ENCODE measurements around the gene HEXIM2.
A peak's percentile ranks its signal among the peaks of the same experiment; 100 is the strongest.

HEXIM2 gene

GRCh38 chr17:45145035-45145389 lies 16.7 kb upstream of the HEXIM2 start:
- DNase-seq: no peak

- DNase-seq: no peak
Observed at GRCh38 chr17:45146166-45146565, 15.5 kb upstream of the HEXIM2 start.

DNA sequence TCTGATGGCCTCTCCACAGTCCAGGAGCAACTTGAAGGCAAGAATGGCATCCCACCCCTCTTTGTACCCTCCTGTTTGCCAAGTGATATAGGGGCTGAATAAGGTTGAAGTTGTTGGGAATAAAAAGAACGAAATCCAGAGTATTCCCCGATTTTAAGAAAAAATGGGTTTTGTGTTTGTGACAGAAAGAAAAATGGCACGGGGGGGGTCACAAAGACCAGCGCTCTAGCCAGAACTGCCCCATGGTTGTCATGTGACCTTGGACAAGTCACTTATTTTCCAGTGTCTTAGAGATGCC lies 15.1 kb upstream of the HEXIM2 start:
- DNase-seq: no peak

DNA sequence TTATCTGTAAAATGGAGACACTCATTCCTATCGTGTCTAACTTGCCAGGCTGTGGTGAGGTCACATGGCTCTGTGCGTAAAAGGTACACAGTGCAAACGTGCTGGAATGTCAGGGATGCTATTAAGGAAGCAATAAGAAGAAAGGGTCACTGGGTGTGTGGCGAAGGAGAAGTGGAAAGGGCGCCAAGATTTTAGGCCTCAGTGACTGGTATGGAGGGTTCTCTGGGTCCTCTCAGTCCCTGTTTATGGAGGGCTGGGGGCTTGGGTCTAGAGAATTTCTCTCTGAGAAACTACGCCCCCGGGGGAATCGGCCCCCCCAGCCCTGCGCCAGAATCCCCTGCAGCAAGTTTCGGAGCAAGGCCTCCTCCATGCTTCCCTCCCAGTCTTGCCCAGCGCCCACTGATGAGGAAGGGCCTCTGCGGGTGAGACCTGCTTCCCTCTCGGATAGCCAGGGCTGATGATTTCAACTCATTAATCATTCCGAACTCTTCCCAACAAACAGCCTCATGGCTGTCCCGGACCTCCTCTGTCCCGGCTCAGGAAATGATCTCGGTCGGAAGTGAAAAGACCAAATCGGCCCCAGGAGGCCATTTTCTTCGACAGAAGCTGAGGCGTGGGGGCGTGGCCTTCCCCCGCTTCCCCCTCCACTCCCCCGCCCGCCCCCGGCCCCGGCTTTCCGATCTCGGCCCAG lies 14.6 kb upstream of the HEXIM2 start:
- no peak for DNase-seq

DNA sequence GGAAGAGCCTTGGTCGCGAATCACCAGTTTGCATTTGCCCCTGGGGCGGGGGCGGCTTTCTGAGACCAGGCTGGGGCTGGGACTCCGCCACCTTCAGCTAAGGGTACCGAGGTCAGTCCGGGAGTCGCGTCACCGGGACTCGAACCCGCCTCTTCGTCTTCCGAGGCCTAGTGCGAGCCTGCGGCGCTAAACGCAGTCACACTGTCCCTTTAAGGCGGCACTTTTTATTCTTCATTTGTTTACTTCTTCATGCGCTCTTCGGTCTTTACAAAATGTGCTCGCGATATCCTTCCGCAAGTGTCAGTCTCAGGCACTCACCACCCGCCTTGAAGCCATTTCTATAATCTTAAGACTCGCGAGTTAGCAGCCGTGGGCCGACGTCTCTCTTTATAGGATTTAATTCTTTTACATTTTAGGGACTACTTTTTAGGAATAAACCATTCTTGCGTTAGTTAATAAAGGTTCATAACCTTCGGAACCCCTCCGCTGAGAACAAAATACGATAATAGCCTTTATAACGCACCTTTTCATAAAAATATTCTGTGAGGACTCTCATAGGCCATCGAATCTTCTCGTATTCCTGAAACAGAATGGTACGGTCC lies 14.0 kb upstream of the HEXIM2 start:
- peak; percentile 92 for DNase-seq

DNA sequence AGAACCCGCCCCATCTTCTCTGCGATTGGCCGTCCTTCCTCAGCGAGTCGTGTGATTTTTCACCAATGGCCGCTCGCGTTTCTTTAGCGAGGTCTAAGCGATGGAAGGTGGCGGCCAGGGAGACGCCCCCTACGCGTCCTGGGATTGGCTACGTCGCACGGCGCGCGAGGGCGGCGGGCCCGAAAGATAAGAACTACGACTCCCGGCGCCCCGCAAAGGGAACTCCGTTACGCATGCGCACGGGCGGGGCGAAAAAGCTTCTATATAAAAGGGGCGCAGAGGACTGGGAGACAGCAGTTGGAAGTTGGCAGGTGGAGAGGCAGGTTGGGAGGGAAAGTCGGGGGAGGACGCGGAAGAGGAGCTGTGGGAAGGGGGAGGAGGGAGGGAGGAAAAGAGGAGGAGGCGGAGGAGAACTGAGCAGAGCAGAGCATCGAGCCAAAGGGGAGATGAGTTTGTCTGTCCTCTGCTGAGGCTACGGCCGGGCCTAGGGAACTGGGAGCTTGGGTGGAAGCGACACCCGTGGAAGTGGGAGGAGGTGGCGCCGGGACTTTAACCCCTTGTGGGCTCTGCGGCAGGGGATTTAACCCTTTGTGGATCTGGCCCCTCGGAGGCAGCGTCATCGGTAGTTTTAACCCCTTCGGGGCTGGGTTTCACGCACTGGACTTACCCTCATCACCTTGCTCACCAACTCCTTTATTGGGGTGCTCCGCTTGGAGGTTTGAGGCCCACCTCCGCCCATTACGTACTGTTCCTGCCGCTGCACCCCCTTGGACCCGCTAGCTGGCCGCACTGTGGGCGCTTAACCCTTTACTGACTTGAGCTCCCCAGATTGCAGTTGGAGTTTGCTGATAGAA lies 13.3 kb upstream of the HEXIM2 start, which contains the start of gene HEXIM1:
Gene HEXIM1 (plus strand): TSS at position 293 of the 854 bp plus-strand sequence. CDS start 716 bp downstream, outside the sequence.
- peak; percentile 100 for DNase-seq

DNA sequence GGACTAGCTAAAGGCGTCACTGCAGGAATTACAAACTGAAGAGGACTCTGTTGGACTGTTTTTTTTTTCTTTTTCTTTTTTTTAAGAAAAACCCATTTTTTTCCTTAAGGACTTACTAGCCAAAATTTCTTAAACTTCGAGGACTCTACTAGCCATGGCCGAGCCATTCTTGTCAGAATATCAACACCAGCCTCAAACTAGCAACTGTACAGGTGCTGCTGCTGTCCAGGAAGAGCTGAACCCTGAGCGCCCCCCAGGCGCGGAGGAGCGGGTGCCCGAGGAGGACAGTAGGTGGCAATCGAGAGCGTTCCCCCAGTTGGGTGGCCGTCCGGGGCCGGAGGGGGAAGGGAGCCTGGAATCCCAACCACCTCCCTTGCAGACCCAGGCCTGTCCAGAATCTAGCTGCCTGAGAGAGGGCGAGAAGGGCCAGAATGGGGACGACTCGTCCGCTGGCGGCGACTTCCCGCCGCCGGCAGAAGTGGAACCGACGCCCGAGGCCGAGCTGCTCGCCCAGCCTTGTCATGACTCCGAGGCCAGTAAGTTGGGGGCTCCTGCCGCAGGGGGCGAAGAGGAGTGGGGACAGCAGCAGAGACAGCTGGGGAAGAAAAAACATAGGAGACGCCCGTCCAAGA lies 12.5 kb upstream of the HEXIM2 start:
- DNase-seq: peak; percentile 77

DNA sequence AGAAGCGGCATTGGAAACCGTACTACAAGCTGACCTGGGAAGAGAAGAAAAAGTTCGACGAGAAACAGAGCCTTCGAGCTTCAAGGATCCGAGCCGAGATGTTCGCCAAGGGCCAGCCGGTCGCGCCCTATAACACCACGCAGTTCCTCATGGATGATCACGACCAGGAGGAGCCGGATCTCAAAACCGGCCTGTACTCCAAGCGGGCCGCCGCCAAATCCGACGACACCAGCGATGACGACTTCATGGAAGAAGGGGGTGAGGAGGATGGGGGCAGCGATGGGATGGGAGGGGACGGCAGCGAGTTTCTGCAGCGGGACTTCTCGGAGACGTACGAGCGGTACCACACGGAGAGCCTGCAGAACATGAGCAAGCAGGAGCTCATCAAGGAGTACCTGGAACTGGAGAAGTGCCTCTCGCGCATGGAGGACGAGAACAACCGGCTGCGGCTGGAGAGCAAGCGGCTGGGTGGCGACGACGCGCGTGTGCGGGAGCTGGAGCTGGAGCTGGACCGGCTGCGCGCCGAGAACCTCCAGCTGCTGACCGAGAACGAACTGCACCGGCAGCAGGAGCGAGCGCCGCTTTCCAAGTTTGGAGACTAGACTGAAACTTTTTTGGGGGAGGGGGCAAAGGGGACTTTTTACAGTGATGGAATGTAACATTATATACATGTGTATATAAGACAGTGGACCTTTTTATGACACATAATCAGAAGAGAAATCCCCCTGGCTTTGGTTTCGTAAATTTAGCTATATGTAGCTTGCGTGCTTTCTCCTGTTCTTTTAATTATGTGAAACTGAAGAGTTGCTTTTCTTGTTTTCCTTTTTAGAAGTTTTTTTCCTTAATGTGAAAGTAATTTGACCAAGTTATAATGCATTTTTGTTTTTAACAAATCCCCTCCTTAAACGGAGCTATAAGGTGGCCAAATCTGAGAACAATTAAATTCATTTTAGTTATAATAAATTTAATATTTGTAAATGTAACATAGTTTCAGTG lies 11.7 kb upstream of the HEXIM2 start:
- DNase-seq: peak; percentile 50

DNA sequence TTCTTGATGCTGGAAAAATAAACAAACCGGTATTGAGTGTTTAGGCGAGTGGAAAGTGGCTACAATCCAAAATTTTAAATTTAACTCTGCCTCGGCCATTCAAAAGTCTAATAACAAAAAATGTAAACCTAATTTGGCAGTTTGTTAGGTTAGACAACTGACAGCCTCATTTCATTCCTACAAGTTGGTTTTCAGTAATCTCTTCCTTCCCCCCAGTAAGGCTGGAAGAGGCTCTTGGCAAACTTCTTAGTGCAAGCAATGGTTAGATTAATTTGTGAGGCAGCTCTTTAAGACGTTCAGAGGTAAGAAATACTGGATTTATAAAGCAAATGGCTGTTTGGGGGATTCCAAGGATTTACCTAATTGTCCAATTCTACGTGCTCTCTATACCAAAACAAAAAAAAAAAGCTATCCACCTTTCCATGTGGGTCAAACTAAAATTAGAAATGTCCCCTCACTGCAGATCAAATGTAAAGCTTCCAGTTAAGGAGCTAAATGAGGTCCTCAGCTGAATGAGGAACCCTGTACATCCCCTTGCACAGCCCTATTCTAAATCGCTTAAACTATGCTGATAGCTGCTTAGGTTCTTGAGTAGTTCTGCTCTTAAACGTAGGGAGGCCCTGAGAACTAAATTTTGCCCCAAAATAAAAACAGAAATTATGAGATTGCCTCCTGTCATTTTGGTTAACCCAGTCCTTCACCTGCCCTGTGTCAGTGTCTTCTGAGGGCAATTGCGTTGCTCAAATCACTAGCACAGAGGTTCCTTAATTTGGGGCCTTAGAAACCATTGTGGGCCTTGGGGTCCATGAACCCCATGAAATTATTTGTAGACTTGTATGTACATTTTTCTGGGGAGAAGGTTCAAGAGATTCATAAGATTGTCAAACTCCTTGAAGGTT lies 10.5 kb upstream of the HEXIM2 start:
- no peak for DNase-seq

DNA sequence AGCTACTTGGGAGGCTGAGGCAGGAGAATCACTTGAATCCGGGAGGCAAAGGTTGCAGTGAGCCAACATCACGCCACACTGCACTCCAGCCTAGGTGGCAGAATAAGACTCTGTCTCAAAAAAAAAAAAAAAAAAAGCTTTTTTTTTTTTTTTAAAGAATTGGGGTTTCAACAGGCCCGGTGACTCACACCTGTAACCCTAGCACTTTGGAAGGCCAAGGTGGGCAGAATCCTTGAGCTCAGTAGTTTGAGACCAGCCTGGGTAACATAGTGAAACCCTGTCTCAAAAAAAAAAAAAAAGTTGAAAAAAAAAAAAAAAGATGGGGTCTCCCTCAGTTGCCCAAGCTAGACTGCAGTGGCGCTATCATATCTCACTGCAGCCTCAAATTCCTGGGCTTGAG lies 6.6 kb upstream of the HEXIM2 start:
- DNase-seq: no peak

- no peak for DNase-seq
Observed at GRCh38 chr17:45155483-45155882, 6.2 kb upstream of the HEXIM2 start.

- DNase-seq: no peak
Observed at GRCh38 chr17:45156242-45156641, 5.4 kb upstream of the HEXIM2 start.

DNA sequence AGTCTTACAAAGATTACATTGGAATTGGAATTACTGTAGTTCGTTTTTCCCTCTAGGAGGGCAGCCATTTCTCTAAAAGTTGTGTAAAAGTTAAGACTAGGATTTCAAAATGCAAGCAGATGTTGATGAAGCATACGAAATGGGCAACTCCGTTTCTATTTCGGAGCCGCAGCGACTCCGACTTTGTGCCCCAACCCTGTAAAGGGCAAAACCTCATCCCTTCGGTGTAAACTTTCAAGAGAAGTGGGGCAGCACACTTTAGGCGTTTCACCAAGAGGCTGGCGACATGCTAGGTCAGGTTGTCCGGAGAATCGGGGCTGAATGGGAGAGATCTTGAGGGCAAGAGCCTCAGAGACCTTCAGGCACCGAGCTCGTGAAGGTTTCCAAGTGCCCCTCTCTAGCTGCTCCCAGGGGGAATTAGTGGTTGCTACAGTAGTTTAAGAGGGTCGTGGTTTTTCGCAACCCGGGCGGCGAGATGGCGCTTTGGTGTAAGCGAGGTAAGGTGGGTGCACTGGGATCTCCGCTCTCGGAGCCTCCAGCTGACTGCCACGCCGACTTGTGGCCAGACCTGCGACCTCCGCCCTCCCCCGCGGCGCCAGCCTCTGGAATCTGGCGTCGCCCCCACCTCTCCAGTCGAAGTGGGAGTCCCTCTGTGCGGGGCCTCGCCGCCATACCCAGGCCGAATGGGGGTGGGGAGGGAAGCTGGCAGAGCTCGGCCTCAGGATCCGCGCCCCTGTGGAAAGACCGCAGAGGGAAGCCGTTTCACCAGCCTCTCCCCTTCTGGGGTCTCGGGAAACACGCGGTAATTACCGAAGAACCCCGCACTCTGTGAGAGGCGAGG lies 1.0 kb upstream of the HEXIM2 start:
- peak; percentile 71 for DNase-seq

GRCh38 chr17:45162025-45162687 lies 481 bp downstream of the HEXIM2 start:
- no peak for DNase-seq

- DNase-seq: no peak
Observed at GRCh38 chr17:45164734-45165269, 3.1 kb downstream of the HEXIM2 start.

DNA sequence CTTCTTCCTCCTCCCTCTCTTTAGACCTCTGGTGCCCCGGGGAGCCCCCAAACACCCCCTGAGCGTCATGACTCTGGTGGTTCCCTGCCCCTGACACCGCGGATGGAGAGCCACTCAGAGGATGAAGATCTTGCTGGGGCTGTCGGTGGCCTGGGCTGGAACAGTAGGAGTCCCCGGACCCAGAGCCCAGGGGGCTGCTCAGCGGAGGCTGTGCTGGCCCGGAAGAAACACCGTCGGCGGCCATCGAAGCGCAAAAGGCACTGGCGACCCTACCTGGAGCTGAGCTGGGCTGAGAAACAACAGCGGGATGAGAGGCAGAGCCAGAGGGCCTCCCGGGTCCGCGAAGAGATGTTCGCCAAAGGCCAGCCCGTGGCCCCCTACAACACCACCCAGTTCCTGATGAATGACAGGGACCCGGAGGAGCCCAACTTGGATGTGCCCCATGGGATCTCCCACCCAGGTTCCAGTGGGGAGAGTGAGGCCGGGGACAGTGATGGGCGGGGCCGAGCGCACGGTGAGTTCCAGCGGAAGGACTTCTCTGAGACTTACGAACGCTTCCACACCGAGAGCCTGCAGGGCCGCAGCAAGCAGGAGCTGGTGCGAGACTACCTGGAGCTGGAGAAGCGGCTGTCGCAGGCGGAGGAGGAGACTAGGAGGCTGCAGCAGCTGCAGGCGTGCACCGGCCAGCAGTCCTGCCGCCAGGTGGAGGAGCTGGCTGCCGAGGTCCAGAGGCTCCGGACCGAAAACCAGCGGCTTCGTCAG lies 7.5 kb downstream of the HEXIM2 start:
- no peak for DNase-seq

DNA sequence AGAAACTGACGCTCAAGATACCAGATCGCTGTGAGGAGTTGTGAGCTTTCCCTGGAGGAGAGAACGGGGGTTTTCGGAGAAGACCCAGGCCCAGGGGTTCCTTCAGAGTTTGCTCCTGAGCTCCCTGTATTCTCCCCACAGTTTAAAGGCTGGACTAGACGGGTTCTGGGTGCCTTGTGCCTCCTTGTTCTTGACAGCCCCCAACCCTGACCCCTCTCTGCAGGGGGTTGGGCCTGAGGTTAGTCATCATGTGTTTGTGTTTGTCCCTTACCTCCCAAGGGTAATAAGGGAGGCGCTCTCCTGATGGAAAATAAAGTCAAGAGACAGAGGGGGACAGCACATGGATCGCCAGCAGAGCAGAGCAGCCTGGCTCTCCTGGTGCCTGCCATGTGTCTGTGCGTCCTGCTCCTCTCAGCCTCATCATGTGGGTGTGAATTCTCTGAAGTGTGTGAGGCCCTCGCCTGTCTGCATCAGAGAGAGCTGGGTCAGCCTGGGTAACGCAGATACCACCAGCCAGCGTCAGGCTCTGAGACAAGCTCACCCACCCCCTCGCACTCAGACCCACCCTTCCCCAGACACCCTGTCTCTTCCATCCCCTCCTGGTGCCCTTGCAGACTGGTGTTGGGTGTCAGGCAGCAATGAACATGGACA lies 8.7 kb downstream of the HEXIM2 start:
- DNase-seq: no peak

GRCh38 chr17:45170931-45171337 lies 9.3 kb downstream of the HEXIM2 start:
- no peak for DNase-seq
